ENCODE measurements around the gene TEX35. TPM values are rescaled to one million over a fixed set of nuclear protein-coding genes. Genes with fewer than 3 reads are reported as not detected.

TEX35 gene
- total RNA-seq, 1 experiment from 2014 or later: not detected

- no peak overlapping the region for H3K9ac ChIP-seq (ENCODE audit: low read length)
- TF ChIP-seq EZH2 (IDR thresholded peaks at IDR 0.05; ENCODE audit: low read length, unreplicated experiment): no peak
- TF ChIP-seq CTCF (conservative IDR thresholded peaks at IDR 0.05; ENCODE audit: low read depth, low read length): no peak
- no peak for TF ChIP-seq EZH2phosphoT487 (IDR thresholded peaks at IDR 0.05; ENCODE audit: borderline replicate concordance, low read length)
- H3K79me2 ChIP-seq (ENCODE audit: low read length): no peaks in the 10 kb centered on the region
- H3K4me2 ChIP-seq (ENCODE audit: low read length): no peak overlapping the region
- H3F3A ChIP-seq (ENCODE audit: low read length, unreplicated experiment): no peaks in the 10 kb centered on the region
- POLR2A ChIA-PET (ENCODE audit: unreplicated experiment): no interaction called here
- ATAC-seq (no peak), DNase-seq (no peak)
- H3K9me3 ChIP-seq (ENCODE audit: low read length): no peaks in the 10 kb centered on the region
- H3K4me1 ChIP-seq (ENCODE audit: insufficient read depth, low read length): no peaks in the 10 kb centered on the region
- no peaks in the 10 kb centered on the region for H4K20me1 ChIP-seq (ENCODE audit: low read length)
- no peaks in the 10 kb centered on the region for H3K27me3 ChIP-seq (ENCODE audit: low read length)
- no peaks in the 10 kb centered on the region for H3K36me3 ChIP-seq (ENCODE audit: low read depth, low read length)
- intact Hi-C loops (cut with micrococcal nuclease): no loop called here
- H3K27ac ChIP-seq (ENCODE audit: low read length): no peak overlapping the region
- H3K4me3 ChIP-seq (ENCODE audit: low read length): no peak overlapping the region
- CTCF ChIA-PET: no interaction called here
- no peaks in the 10 kb centered on the region for H3K9me2 ChIP-seq (replicated peaks; ENCODE audit: low read length)
- BruUV-seq (replicated peaks): no TSS peak
- H2AFZ ChIP-seq (ENCODE audit: low read length): no peak overlapping the region
Observed at GRCh38 chr1:178490136-178490535, 22.8 kb upstream of the TEX35 start.

- Histone ChIP-seq H3K4me3 (ENCODE audit: low read length) (no peak overlapping the region), H3K9me2 (replicated peaks; ENCODE audit: low read length) (no peaks in the 10 kb centered on the region), H3K27ac (ENCODE audit: low read length) (no peak overlapping the region), H3K9ac (ENCODE audit: low read length) (no peak overlapping the region), H3K79me2 (ENCODE audit: low read length) (no peaks in the 10 kb centered on the region), H3K36me3 (ENCODE audit: low read depth, low read length) (no peaks in the 10 kb centered on the region), H3K27me3 (ENCODE audit: low read length) (no peaks in the 10 kb centered on the region), H3F3A (ENCODE audit: low read length, unreplicated experiment) (no peaks in the 10 kb centered on the region), H4K20me1 (ENCODE audit: low read length) (no peaks in the 10 kb centered on the region), H3K9me3 (ENCODE audit: low read length) (no peaks in the 10 kb centered on the region), H3K4me1 (ENCODE audit: insufficient read depth, low read length) (no peaks in the 10 kb centered on the region), H3K4me2 (ENCODE audit: low read length) (no peak overlapping the region), H2AFZ (ENCODE audit: low read length) (no peak overlapping the region)
- intact Hi-C loops (cut with micrococcal nuclease): no loop called here
- ChIA-PET CTCF (no interaction called here), POLR2A (ENCODE audit: unreplicated experiment) (no interaction called here)
- no peak for DNase-seq
- TF ChIP-seq CTCF (conservative IDR thresholded peaks at IDR 0.05; ENCODE audit: low read depth, low read length) (no peak), EZH2phosphoT487 (IDR thresholded peaks at IDR 0.05; ENCODE audit: borderline replicate concordance, low read length) (no peak), EZH2 (IDR thresholded peaks at IDR 0.05; ENCODE audit: low read length, unreplicated experiment) (no peak)
- no peak for ATAC-seq
- BruUV-seq (replicated peaks): no TSS peak
Observed at GRCh38 chr1:178490967-178491366, 21.9 kb upstream of the TEX35 start.

- TF ChIP-seq CTCF (conservative IDR thresholded peaks at IDR 0.05; ENCODE audit: low read depth, low read length) (no peak), EZH2phosphoT487 (IDR thresholded peaks at IDR 0.05; ENCODE audit: borderline replicate concordance, low read length) (no peak), EZH2 (IDR thresholded peaks at IDR 0.05; ENCODE audit: low read length, unreplicated experiment) (no peak)
- intact Hi-C loops (cut with micrococcal nuclease): no loop called here
- no TSS peak for BruUV-seq (replicated peaks)
- H3K27ac ChIP-seq (ENCODE audit: low read length): no peak overlapping the region
- H3K4me3 ChIP-seq (ENCODE audit: low read length): no peak overlapping the region
- H3F3A ChIP-seq (ENCODE audit: low read length, unreplicated experiment): no peaks in the 10 kb centered on the region
- no peaks in the 10 kb centered on the region for H4K20me1 ChIP-seq (ENCODE audit: low read length)
- H3K4me1 ChIP-seq (ENCODE audit: insufficient read depth, low read length): no peaks in the 10 kb centered on the region
- ATAC-seq (no peak), DNase-seq (no peak)
- H3K9me2 ChIP-seq (replicated peaks; ENCODE audit: low read length): no peaks in the 10 kb centered on the region
- H2AFZ ChIP-seq (ENCODE audit: low read length): no peak overlapping the region
- H3K4me2 ChIP-seq (ENCODE audit: low read length): no peak overlapping the region
- H3K27me3 ChIP-seq (ENCODE audit: low read length): no peaks in the 10 kb centered on the region
- POLR2A ChIA-PET (ENCODE audit: unreplicated experiment): no interaction called here
- no peaks in the 10 kb centered on the region for H3K9me3 ChIP-seq (ENCODE audit: low read length)
- H3K36me3 ChIP-seq (ENCODE audit: low read depth, low read length): no peaks in the 10 kb centered on the region
- no peaks in the 10 kb centered on the region for H3K79me2 ChIP-seq (ENCODE audit: low read length)
- no peak overlapping the region for H3K9ac ChIP-seq (ENCODE audit: low read length)
- CTCF ChIA-PET: no interaction called here
Observed at GRCh38 chr1:178491721-178492120, 21.2 kb upstream of the TEX35 start.

All from PC-3 (cell line).